Common myeloid progenitor, CD34-positive (primary cell): ENCODE results near the gene ZBTB8OS.
"Not testable (repeated sequence)": the region's sequence is repeated elsewhere in the genome, so short reads cannot be mapped to it uniquely, and the experiment has no call there.

Experiments
- CTCF ChIA-PET: fragments of 350-600 bp; sonication (Branson Sonifier 250); formaldehyde crosslinking; loops from one replicate; lab custom pipeline; 2021; ENCODE audit warnings: antibody characterized with exemption; lab: Charles Lee
- POLR2A ChIA-PET: fragments of 350-600 bp; sonication (Branson Sonifier 250); formaldehyde crosslinking; loops from one replicate; lab custom pipeline; 2021; ENCODE audit warnings: antibody characterized with exemption; lab: Charles Lee
- DNase-seq, 3 donors: peaks; one replicate each; pipeline versions ENCODE4 v3.0.0 to v3.0.0-alpha.2; 2013
- H3K27ac ChIP-seq, 2 experiments: 1 replicate in 1 of 2; 2 replicates in 1 of 2; pipeline ENCODE4 v1.7.0; 2013; ENCODE audit warnings: inconsistent platforms in 2 of 2, low read length in 2 of 2, mild to moderate bottlenecking in 2 of 2, low read depth in 1 of 2, moderate library complexity in 1 of 2; ENCODE audit not compliant: severe bottlenecking in 2 of 2, insufficient read depth in 1 of 2, poor library complexity in 1 of 2
- H3K27me3 ChIP-seq, 5 experiments: replicated peaks in 2 of 5; 1 replicate in 3 of 5; 2 replicates in 2 of 5; pipeline versions ENCODE4 v1.6.1 to v1.7.0; 2013; ENCODE audit warnings: low read length in 4 of 5, mild to moderate bottlenecking in 2 of 5, moderate library complexity in 2 of 5, inconsistent platforms in 1 of 5; ENCODE audit not compliant: insufficient read depth in 5 of 5, control insufficient read depth in 4 of 5
- H3K36me3 ChIP-seq, 4 experiments: 1 replicate in 2 of 4; 2 replicates in 2 of 4; pipeline versions ENCODE4 v1.6.1 to v1.7.0; 2013; ENCODE audit warnings: low read length in 3 of 4, control low read depth in 1 of 4, mild to moderate bottlenecking in 1 of 4; ENCODE audit not compliant: control insufficient read depth in 4 of 4, insufficient read depth in 4 of 4
- H3K4me1 ChIP-seq, 4 experiments: 1 replicate in 3 of 4; 2 replicates in 1 of 4; pipeline versions ENCODE4 v1.6.1 to v1.7.1; 2013; ENCODE audit warnings: low read length in 3 of 4, mild to moderate bottlenecking in 3 of 4, control low read depth in 1 of 4, inconsistent platforms in 1 of 4, moderate library complexity in 1 of 4; ENCODE audit not compliant: control insufficient read depth in 4 of 4, insufficient read depth in 4 of 4; ENCODE audit errors: control extremely low read depth in 1 of 4
- H3K4me3 ChIP-seq, 7 experiments: 1 replicate in 4 of 7; 2 replicates in 3 of 7; pipeline versions ENCODE4 v1.5.1 to v1.7.0; 2013; ENCODE audit warnings: mild to moderate bottlenecking in 7 of 7, low read length in 6 of 7, moderate library complexity in 6 of 7, inconsistent platforms in 2 of 7, low read depth in 2 of 7, control low read depth in 1 of 7; ENCODE audit not compliant: insufficient read depth in 4 of 7, control insufficient read depth in 1 of 7; ENCODE audit errors: extremely low read depth in 1 of 7
- H3K9me3 ChIP-seq, 5 experiments: 1 replicate in 4 of 5; 2 replicates in 1 of 5; pipeline versions ENCODE4 v1.6.1 to v1.7.1; 2013; ENCODE audit warnings: low read length in 4 of 5, mild to moderate bottlenecking in 2 of 5, inconsistent platforms in 1 of 5, low read depth in 1 of 5, moderate library complexity in 1 of 5; ENCODE audit not compliant: control insufficient read depth in 4 of 5, insufficient read depth in 2 of 5; ENCODE audit errors: control extremely low read depth in 1 of 5
- WGBS: methylation state at CpG from one replicate; pipeline ENCODE4 v1.1.5; 2013; ENCODE audit not compliant: insufficient coverage; 5-methylcytosine and 5-hydroxymethylcytosine counted together

Gene ZBTB8OS

GRCh38 chr1:32676945-32677344, 26.6 kb upstream of the ZBTB8OS start:
- Histone ChIP-seq H3K27me3 (no peaks in the 10 kb centered on the region), H3K4me3 (no peak overlapping the region), H3K9me3 (no peaks in the 10 kb centered on the region), H3K4me1 (peaks cover 0 to 2% (median 0%) of the 10 kb centered on the region in 4 experiments), H3K36me3 (peaks cover 22 to 75% (median 63%) of the 10 kb centered on the region in 4 experiments), H3K27ac (no peak overlapping the region)
- WGBS = 100% methylated on average over 2 of the region's 3 CpGs
- CTCF ChIA-PET = interaction anchor here (0.5 to 1.5 kb wide), 2 partner anchors 14 to 28 kb away, joined by 3 read pairs; no protein-coding TSS in a partner anchor
- POLR2A ChIA-PET = no interaction called here
- DNase-seq = no peak

- POLR2A ChIA-PET, H3K4me1 ChIP-seq, H3K4me3 ChIP-seq, CTCF ChIA-PET, H3K27me3 ChIP-seq, H3K9me3 ChIP-seq, DNase-seq, H3K27ac ChIP-seq: not testable (repeated sequence)
- peaks cover 26 to 92% (median 63%) of the 10 kb centered on the region in 4 experiments for H3K36me3 ChIP-seq
- WGBS = 100% methylated on average over 2 of the region's 5 CpGs
Observed at GRCh38 chr1:32668716-32669115, 18.4 kb upstream of the ZBTB8OS start.

GRCh38 chr1:32666901-32667566, 16.7 kb upstream of the ZBTB8OS start:
- H3K36me3 ChIP-seq = peaks cover 26 to 90% (median 59%) of the 10 kb centered on the region in 4 experiments
- H3K4me1 ChIP-seq = no peaks in the 10 kb centered on the region
- H3K4me3 ChIP-seq = no peak overlapping the region
- no peaks in the 10 kb centered on the region for H3K27me3 ChIP-seq
- H3K9me3 ChIP-seq = no peaks in the 10 kb centered on the region
- no peak overlapping the region for H3K27ac ChIP-seq
- DNase-seq = no peak
- CTCF ChIA-PET = no interaction called here
- WGBS = 92% methylated on average over 11 of the region's 12 CpGs
- POLR2A ChIA-PET = no interaction called here

DNA sequence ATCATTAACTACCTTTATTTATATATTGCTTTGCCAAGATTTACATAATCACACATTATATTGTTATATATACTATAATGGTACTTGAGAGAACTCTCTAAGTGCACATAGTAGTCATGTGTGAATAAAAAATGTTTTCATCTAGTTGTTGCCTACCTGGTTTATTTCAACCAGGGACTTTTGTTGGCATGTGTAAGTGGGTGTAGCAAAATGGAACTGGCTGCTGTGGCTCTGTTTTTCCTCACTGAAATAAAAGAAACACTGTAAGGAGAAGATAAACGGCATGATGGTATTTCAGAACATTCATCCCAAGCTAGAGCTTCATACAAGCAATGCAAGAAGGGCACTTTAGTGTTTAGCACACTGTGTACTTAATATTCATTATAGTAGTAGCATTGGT, 15.6 kb upstream of the ZBTB8OS start:
- DNase-seq = no peak
- Histone ChIP-seq H3K27me3 (no peaks in the 10 kb centered on the region), H3K27ac (no peak overlapping the region), H3K9me3 (no peaks in the 10 kb centered on the region), H3K4me1 (no peaks in the 10 kb centered on the region), H3K36me3 (peaks cover 28 to 89% (median 58%) of the 10 kb centered on the region in 4 experiments), H3K4me3 (no peak overlapping the region)
- POLR2A ChIA-PET = interaction anchor here (0.7 kb wide), 1 partner anchor 16 kb away, joined by 6 read pairs; no protein-coding TSS in a partner anchor
- CTCF ChIA-PET = no interaction called here
- no CpG with 5 or more reads among the region's 1 CpG for WGBS

DNA sequence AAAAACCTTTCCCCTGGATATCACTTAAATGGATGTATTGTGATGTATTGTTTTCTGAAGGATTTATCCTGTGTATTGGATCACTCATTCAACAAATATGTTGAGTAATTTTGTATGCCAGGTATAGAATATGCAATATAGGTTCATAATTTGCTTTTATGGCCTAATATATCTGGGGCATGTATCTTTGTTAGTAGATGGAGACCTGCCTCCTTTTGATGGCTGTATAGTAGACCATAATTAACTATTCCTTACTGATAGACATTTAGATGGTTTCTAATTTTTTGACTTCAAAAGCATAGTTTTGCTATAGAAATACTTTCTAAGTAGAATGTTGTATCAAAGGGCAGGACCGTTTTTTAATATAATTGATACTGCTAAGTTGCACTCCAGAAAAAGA, 9.2 kb upstream of the ZBTB8OS start:
- peaks cover 20 to 84% (median 57%) of the 10 kb centered on the region in 4 experiments for H3K36me3 ChIP-seq
- DNase-seq = no peak
- no peaks in the 10 kb centered on the region for H3K27me3 ChIP-seq
- no peak overlapping the region for H3K27ac ChIP-seq
- no peaks in the 10 kb centered on the region for H3K9me3 ChIP-seq
- POLR2A ChIA-PET = no interaction called here
- CTCF ChIA-PET = interaction anchor here (1.1 to 1.3 kb wide), 2 partner anchors 13 to 15 kb away, joined by 3 to 4 read pairs; no protein-coding TSS in a partner anchor
- 100% methylated on average over 1 of the region's 1 CpG for WGBS
- no peaks in the 10 kb centered on the region for H3K4me1 ChIP-seq
- no peak overlapping the region for H3K4me3 ChIP-seq

DNA sequence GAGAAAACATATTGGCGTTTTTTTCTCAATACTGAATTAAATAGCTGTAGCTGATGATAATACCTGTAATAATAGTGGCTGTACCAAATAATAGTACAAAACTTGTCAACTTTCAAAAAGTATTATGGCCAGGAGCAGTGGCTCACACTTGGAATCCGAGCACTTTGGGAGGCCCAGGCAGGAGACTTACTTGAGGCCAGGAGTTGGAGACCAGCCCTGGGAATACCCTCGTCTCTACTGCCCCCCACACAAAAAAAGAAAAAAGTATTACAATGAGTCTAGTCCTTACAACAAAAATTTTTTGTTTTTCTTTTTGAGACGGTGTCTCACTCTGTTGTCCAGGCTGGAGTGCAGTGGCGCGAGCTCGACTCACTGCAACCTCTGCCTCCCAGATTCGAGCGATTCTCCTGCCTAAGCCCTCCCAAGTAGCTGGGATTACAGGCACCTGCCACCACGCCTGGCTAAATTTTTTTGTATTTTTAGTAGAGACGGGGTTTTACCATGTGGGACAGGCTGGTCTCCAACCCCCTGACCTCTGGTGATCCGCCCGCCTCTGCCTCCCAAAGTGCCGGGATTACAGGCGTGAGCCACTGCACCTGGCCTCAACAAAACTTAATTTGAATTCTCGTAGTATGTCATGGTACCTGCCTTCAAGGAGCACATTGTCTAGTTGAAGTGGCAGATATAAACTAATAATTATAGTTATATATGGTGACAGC, 2.1 kb upstream of the ZBTB8OS start:
- Histone ChIP-seq H3K9me3 (no peaks in the 10 kb centered on the region), H3K27me3 (no peaks in the 10 kb centered on the region), H3K36me3 (peaks cover 6 to 48% (median 27%) of the 10 kb centered on the region in 4 experiments), H3K27ac (peak overlapping the region; percentile 91 to 98), H3K4me1 (peaks cover 10 to 41% (median 32%) of the 10 kb centered on the region in 4 experiments), H3K4me3 (peak overlapping the region in 6 of 7 experiments; percentile 66 to 87 (median 78))
- no peak for DNase-seq
- POLR2A ChIA-PET = no interaction called here
- 94% methylated on average over 10 of the region's 16 CpGs for WGBS
- CTCF ChIA-PET = interaction anchor here (1.0 to 1.7 kb wide), 2 partner anchors 35 to 132 kb away, joined by 3 to 6 read pairs; no protein-coding TSS in a partner anchor
